Measurements from ENCODE around the gene MST1.

Gene MST1

DNA sequence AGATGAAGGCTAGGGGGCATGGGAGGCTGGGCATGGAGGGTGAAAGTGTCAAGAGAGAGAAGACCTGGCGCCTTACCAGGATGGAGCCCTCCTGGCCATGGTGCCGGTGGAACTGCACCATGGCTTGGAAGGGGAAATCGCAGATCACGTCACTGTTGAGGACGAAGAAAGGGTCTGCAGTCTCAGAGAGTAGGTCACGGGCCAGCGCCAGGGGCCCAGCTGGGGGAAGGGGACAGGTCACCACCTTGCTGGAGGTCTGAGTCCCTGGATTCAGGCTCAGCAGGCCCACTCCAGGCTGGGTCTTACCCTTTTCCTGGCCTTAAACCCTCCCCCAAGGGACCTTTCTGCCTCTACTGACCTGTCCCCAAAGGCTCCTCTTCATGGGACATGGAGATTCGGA, 33.6 kb upstream of the MST1 start:
- peak overlapping the region; percentile 97 for H3K27ac ChIP-seq
- TF ChIP-seq, protein P1, sequence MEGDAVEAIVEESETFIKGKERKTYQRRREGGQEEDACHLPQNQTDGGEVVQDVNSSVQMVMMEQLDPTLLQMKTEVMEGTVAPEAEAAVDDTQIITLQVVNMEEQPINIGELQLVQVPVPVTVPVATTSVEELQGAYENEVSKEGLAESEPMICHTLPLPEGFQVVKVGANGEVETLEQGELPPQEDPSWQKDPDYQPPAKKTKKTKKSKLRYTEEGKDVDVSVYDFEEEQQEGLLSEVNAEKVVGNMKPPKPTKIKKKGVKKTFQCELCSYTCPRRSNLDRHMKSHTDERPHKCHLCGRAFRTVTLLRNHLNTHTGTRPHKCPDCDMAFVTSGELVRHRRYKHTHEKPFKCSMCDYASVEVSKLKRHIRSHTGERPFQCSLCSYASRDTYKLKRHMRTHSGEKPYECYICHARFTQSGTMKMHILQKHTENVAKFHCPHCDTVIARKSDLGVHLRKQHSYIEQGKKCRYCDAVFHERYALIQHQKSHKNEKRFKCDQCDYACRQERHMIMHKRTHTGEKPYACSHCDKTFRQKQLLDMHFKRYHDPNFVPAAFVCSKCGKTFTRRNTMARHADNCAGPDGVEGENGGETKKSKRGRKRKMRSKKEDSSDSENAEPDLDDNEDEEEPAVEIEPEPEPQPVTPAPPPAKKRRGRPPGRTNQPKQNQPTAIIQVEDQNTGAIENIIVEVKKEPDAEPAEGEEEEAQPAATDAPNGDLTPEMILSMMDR (IDR thresholded peaks at IDR 0.05), result no peak
- no peak for TF ChIP-seq ZFX (IDR thresholded peaks at IDR 0.05; ENCODE audit: borderline replicate concordance)

DNA sequence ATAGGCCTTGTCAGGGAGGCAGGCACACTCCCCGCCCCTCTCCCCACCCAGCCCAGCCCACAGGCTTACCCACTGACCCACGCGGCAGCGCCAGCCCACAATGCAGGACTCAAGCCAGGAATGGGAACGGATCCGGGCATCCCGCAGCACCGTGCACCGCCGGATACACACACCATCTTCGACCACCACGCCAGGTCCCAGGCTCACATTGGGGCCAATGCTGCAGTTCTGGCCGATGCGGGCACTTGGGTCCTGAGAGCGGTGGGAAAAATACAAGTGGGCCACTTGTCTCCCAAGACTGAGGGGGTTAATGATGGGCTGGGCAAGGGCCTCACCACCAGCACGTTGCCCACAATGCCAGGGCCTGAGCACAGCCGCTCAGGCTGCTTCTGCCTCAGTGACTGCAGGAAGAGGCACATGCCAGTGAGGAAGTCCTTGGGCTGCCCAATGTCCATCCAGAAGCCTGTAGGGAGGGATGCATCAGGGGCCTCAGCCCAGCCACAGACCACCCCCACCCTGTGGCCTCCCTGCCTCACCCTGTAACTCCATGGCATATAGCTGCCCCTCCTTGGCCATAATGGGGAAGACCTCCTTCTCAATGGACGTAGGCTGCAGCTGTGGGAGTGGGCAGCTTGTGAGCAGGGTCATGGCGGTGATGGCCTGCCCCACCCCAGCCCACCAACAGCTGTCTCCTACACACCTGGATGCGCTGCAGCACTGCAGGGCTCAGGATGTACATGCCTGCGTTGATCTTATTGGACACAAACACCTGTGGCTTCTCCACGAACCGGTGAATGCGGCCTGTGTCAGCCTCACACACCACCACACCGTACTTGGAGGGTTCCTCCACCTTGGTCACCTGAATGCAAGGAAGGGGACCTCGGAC, 32.9 kb upstream of the MST1 start:
- peak overlapping the region; percentile 97 for H3K27ac ChIP-seq
- TF ChIP-seq, protein P1 (IDR thresholded peaks at IDR 0.05), result no peak
- no peak for TF ChIP-seq ZFX (IDR thresholded peaks at IDR 0.05; ENCODE audit: borderline replicate concordance)

- TF ChIP-seq, protein P1 (IDR thresholded peaks at IDR 0.05), result no peak
- no peak for TF ChIP-seq ZFX (IDR thresholded peaks at IDR 0.05; ENCODE audit: borderline replicate concordance)
- H3K27ac ChIP-seq, result peak overlapping the region; percentile 97; the same call in 1 of the 2 replicates
Measured at GRCh38 chr3:49721596-49721895, 32.3 kb upstream of the MST1 start.

DNA sequence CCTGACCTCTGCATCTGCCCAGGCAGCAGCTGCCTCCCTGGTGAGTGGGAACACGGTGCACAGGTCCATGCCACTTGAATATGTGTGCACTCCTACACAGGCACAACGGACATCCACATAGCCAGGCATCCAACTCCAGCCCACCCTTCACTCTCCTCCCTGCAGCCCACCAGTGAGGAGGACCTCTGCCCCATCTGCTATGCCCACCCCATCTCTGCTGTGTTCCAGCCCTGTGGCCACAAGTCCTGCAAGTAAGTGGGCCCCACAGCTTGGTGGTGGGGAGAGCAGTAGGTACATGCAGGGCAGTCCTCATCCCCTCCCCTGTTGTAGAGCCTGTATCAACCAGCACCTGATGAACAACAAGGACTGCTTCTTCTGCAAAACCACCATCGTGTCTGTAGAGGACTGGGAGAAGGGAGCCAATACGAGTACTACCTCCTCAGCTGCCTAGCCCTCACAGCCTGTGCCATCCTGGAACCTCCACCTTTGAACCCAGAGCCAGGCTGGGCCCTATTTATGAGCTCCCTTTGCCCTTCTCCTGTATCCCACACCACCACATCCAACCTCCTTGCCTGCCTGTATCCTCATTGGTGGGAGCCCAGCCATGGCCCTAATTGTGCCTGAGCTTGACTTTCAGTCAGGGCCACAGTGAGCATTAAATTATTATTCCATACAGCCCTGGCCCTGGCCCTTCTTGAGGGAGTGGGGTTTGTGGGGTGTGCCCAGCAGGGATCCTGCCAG, 31.8 kb upstream of the MST1 start:
- no peak for TF ChIP-seq ZFX (IDR thresholded peaks at IDR 0.05; ENCODE audit: borderline replicate concordance)
- TF ChIP-seq, protein P1 (IDR thresholded peaks at IDR 0.05), result no peak
- peak overlapping the region; percentile 97 for H3K27ac ChIP-seq

DNA sequence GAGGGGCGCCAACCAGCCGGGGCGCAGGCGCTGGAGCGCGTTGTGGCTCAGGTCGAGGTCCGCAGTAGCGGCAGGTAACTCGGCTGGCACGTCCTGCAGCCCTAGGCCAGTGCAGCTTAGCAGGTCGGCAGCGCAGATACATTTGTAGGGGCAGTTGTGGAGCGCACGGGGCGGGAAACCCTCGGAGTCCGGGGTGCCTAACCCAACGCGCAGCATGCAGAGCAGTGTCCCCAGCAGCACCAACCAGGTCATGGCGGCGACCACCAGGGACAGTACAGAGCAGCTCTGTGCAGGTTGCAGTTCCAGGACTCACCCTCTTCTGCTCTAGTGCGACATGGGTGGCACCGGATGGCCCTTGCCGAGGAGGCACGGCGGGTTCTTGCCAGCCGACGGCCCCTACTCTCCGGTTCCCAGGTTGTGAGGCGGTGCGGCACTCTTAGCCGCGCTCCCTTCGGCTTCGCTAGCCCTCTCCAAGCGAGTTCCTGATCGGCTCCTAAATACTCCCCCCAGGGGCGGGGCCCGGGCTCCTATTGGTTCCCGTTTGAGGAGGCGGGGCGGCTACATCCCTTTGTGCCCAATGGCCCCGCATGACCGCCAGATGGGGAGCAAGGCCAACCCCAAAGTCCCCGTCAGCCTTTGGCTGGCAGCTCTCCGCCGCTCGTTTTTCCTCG, 30.1 kb upstream of the MST1 start, which contains the start of gene AMIGO3:
TSS of gene AMIGO3 (minus strand) at position 471 of the 671 bp plus-strand sequence. CDS start at position 252, 219 bp downstream.
- TF ChIP-seq ZFX (IDR thresholded peaks at IDR 0.05; ENCODE audit: borderline replicate concordance), result no peak
- TF ChIP-seq, protein P1 (IDR thresholded peaks at IDR 0.05), result peak; percentile 54
- H3K27ac ChIP-seq, result peak within 1 kb of the TSS; percentile 75

- H3K27ac ChIP-seq, result peak overlapping the region; percentile 75
Measured at GRCh38 chr3:49718858-49719213, 29.6 kb upstream of the MST1 start.

More at GRCh38 chr3:49718858-49719213, 29.6 kb upstream of the MST1 start:
- TF ChIP-seq, protein P1 (IDR thresholded peaks at IDR 0.05), result no peak
- TF ChIP-seq ZFX (IDR thresholded peaks at IDR 0.05; ENCODE audit: borderline replicate concordance), result no peak
